ENCODE data around the gene BICD2.

Gene BICD2

DNA sequence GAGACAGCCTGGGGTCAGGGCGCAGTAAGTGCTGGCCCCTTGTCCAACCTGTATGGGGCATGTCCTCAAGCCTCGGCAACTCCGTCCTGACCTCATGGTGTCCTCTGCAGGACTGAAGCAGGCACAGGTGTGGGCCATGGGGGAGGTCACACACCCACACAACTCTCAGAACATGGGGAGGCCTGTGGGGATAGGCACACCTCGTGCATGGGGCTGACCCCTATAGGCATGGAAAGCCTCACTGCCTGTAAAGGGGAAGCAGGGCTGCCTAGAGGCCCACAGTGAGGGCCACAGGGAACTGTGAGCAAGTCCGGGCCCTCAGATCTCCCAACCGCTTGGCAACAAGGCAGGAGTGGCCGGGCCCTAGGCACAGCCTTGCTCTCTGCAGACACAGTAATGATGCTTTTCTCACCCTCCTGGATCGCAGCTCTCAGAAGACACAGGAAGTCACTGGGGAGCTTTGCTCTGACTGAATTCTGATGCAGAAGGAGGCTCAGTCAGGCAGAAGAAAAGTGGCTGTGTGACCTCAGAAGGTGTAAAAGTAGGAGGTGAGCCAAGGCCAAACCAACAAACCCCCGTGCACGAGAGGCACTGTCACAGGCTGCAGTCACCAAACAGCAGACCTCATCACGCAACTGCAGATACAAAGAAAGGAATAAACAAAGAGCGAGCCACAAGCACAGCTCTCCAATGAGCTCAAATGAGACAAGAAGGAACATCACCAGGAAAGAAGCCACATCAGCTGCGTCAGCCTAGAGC lies 100.1 kb downstream of the BICD2 start:
- no peak for DNase-seq

- DNase-seq = no peak
Observed at GRCh38 chr9:92663951-92664350, 100.7 kb downstream of the BICD2 start.

DNA sequence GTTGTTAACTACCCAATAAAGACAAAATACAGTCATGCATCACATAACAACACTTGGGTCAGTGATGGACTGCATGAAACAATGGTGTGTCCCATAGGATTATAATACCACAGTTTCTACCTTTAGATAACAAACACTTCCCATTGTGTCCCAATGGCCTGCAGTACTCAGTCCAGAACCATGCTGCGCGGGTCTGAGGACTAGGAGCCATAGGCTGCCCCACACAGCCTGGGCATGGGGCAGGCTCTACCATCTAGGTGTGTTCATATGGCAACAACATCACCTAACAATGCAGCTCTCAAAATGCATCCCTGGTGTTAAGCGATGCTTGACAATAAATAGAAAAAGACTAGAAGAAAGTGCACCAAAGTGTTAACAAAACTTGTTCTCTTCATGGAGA lies 101.5 kb downstream of the BICD2 start:
- no peak for DNase-seq

- DNase-seq = no peak
Observed at GRCh38 chr9:92661743-92662142, 102.9 kb downstream of the BICD2 start.
